GM21825 (cell line): ENCODE data around the gene KLHL18.
A peak's percentile ranks its signal among the peaks of the same experiment; 100 is the strongest.
"Not testable (repeated sequence)": the region's sequence is repeated elsewhere in the genome, so short reads cannot be mapped to it uniquely, and the experiment has no call there.

Experiments
- ATAC-seq: cut with Tn5 transposase; IDR thresholded peaks from one replicate; pipeline ENCODE4 v1.9.1; 2021; ENCODE audit warnings: mild to moderate bottlenecking, moderate library complexity; ENCODE audit not compliant: unreplicated experiment

The KLHL18 gene

GRCh38 chr3:47356201-47356600 is 73.5 kb downstream of the KLHL18 start:
- no peak for ATAC-seq

- no peak for ATAC-seq
Observed at GRCh38 chr3:47359323-47359722, 76.6 kb downstream of the KLHL18 start.

- ATAC-seq: not testable (repeated sequence)
Observed at GRCh38 chr3:47360110-47360517, 77.4 kb downstream of the KLHL18 start.

- ATAC-seq: no peak
Observed at GRCh38 chr3:47362701-47363100, 80.0 kb downstream of the KLHL18 start.

- ATAC-seq: no peak
Observed at GRCh38 chr3:47365213-47366153, 82.7 kb downstream of the KLHL18 start.

- ATAC-seq: no peak
Observed at GRCh38 chr3:47366833-47367232, 84.1 kb downstream of the KLHL18 start.

GRCh38 chr3:47367631-47368030 is 84.9 kb downstream of the KLHL18 start:
- ATAC-seq: no peak

GRCh38 chr3:47370020-47370419 is 87.3 kb downstream of the KLHL18 start:
- ATAC-seq: not testable (repeated sequence)

- no peak for ATAC-seq
Observed at GRCh38 chr3:47370887-47371697, 88.3 kb downstream of the KLHL18 start.

GRCh38 chr3:47374587-47374986 is 91.8 kb downstream of the KLHL18 start:
- ATAC-seq: no peak

GRCh38 chr3:47376393-47376792 is 93.6 kb downstream of the KLHL18 start:
- no peak for ATAC-seq

GRCh38 chr3:47377186-47377585 is 94.4 kb downstream of the KLHL18 start:
- ATAC-seq: no peak

- ATAC-seq: no peak
Observed at GRCh38 chr3:47378869-47379268, 96.1 kb downstream of the KLHL18 start.

GRCh38 chr3:47379411-47379899 is 96.7 kb downstream of the KLHL18 start:
- ATAC-seq: no peak

GRCh38 chr3:47380026-47380600 is 97.4 kb downstream of the KLHL18 start:
- ATAC-seq: peak; percentile 16

GRCh38 chr3:47380601-47381316 is 98.0 kb downstream of the KLHL18 start, which contains the start of gene PTPN23:
Gene PTPN23 (plus strand): TSS chr3:47381021. CDS start chr3:47381097, 76 bp downstream.
- ATAC-seq: peak; percentile 77

- ATAC-seq: peak; percentile 69
Observed at GRCh38 chr3:47381317-47382157, 98.8 kb downstream of the KLHL18 start.

GRCh38 chr3:47384425-47384824 is 101.7 kb downstream of the KLHL18 start:
- ATAC-seq: no peak

- ATAC-seq: no peak
Observed at GRCh38 chr3:47385007-47385406, 102.3 kb downstream of the KLHL18 start.

- no peak for ATAC-seq
Observed at GRCh38 chr3:47385796-47386195, 103.1 kb downstream of the KLHL18 start.
